ENCODE data around the gene SLC16A11. TPM values are rescaled to one million over a fixed set of nuclear protein-coding genes. Genes with fewer than 3 reads are reported as not detected.

Gene SLC16A11
- total and polyA plus RNA-seq, 10 of the 15 experiments (the other 5 are each of a cell fraction or from before 2014, with no cell fraction given) = 0.11 to 2.7 (median 0.84) TPM

GRCh38 chr17:7024402-7024785 lies 19.5 kb downstream of the SLC16A11 start:
- intact Hi-C loops (cut with micrococcal nuclease; ENCODE audit: unreplicated experiment) = no loop called here
- CTCF ChIA-PET = interaction anchor here (0.8 to 4.6 kb wide), 6 partner anchors 9 to 114 kb away, joined by 3 to 49 read pairs (median 5); a partner anchor contains a TSS
- 91% methylated on average over 8 of the region's 8 CpGs for WGBS (ENCODE audit: insufficient coverage, insufficient replicate concordance, low lambda C conversion rate, missing lambda C conversion rate)

More at GRCh38 chr17:7024402-7024785, 19.5 kb downstream of the SLC16A11 start:
- ATAC-seq (no peak), FAIRE-seq (no peak), DNase-seq (ENCODE audit: low read depth, low spot score) (no peak)
- no peak overlapping the region for H2AFZ ChIP-seq (ENCODE audit: control insufficient read depth, low read depth, low read length)
- no TSS peak for BruUV-seq (replicated peaks)
- peaks cover 15% of the 10 kb centered on the region for H3K4me1 ChIP-seq (ENCODE audit: control insufficient read depth, insufficient read depth, low read length)
- no peak overlapping the region for H3K9ac ChIP-seq (ENCODE audit: control insufficient read depth, insufficient read depth, low read length)
- no peak overlapping the region for H3K4me2 ChIP-seq (ENCODE audit: control insufficient read depth, insufficient read depth)
- H3K79me2 ChIP-seq (ENCODE audit: control insufficient read depth, insufficient read depth, low read length) = no peaks in the 10 kb centered on the region
- ChIA-PET POLR2A (interaction anchor here (0.9 to 5.4 kb wide), 7 partner anchors 9 to 547 kb away, joined by 3 to 39 read pairs (median 3); partner anchors contain the start of gene SLC16A13), RAD21 (ENCODE audit: unreplicated experiment) (interaction anchor here (1.3 to 1.8 kb wide), 3 partner anchors 10 to 97 kb away, joined by 3 to 7 read pairs (median 5); partner anchors contain the start of gene SLC16A13), SMC1A (ENCODE audit: uncharacterized antibody, unreplicated experiment) (interaction anchor here (1.1 to 2.6 kb wide), 3 partner anchors 14 to 22 kb away, joined by 3 to 9 read pairs (median 3); no protein-coding TSS in a partner anchor)
- H4K20me1 ChIP-seq (ENCODE audit: control insufficient read depth, insufficient read depth) = no peaks in the 10 kb centered on the region
- no peak overlapping the region for H3K4me3 ChIP-seq
- no peaks in the 10 kb centered on the region for H3K9me3 ChIP-seq (replicated peaks; ENCODE audit: control insufficient read depth, insufficient read depth, low read length)
- H3K27ac ChIP-seq (ENCODE audit: control insufficient read depth, insufficient read depth) = no peak overlapping the region
- no peaks in the 10 kb centered on the region for H3K27me3 ChIP-seq (replicated peaks in 1 of 2; ENCODE audit: control insufficient read depth in 2 of 2, insufficient read depth in 2 of 2, low read length in 1 of 2)
- no peaks in the 10 kb centered on the region for H3K36me3 ChIP-seq (ENCODE audit: control insufficient read depth in 2 of 2, insufficient read depth in 2 of 2, low read length in 1 of 2)
- TF ChIP-seq LARP7 (IDR thresholded peaks at IDR 0.05) (no peak), SIN3A (IDR thresholded peaks at IDR 0.05; ENCODE audit: low read depth, low read length) (no peak), NFIC (IDR thresholded peaks at IDR 0.05; ENCODE audit: low read depth, low read length) (no peak), YBX1 (IDR thresholded peaks at IDR 0.05) (no peak), ATF2 (IDR thresholded peaks at IDR 0.05; ENCODE audit: low read length) (no peak), EGR1 (IDR thresholded peaks at IDR 0.05; ENCODE audit: borderline replicate concordance in 1 of 2, low read depth in 2 of 2, low read length in 2 of 2) (no peak), CREB1 (IDR thresholded peaks at IDR 0.05; ENCODE audit: low read depth) (no peak), E4F1 (IDR thresholded peaks at IDR 0.05; ENCODE audit: borderline replicate concordance, partially characterized antibody) (no peak), CHD4 (IDR thresholded peaks at IDR 0.05) (no peak)
- in situ Hi-C loops (cut with MboI) = no loop called here

Measured in GM12878 (cell line).